Pulmonary artery endothelial cell (primary cell): ENCODE measurements around the gene TSG101. TPM values are rescaled to one million over a fixed set of nuclear protein-coding genes. Genes with fewer than 3 reads are reported as not detected.
A peak's percentile ranks its signal among the peaks of the same experiment; 100 is the strongest.

ENCODE experiments used
- DNase-seq: peaks from one replicate; pipeline ENCODE4 v3.0.0-alpha.2; 2011; ENCODE audit warnings: low read depth, low spot score
- total RNA-seq: library from RNA; depleted of rRNA; stranded (reverse); fragments of >200 nt; gene quantifications from 2 replicates; pipeline ENCODE4 v1.2.3, GENCODE V29; 2014

TSG101 gene
- total RNA-seq, result 38.7 and 51.8 TPM in 2 replicates

GRCh38 chr11:18526521-18527296 is at the start of gene TSG101:
Gene TSG101, minus strand, starts transcription at chr11:18526942. Its CDS starts 126 bp downstream, at chr11:18526816.
- peak; percentile 87 for DNase-seq

- no peak for DNase-seq
Measured at GRCh38 chr11:18575361-18575760, 48.6 kb upstream of the TSG101 start.

GRCh38 chr11:18567081-18567480 is 40.3 kb upstream of the TSG101 start:
- no peak for DNase-seq

GRCh38 chr11:18566406-18566805 is 39.7 kb upstream of the TSG101 start:
- DNase-seq, result no peak

- DNase-seq, result no peak
Measured at GRCh38 chr11:18564149-18564548, 37.4 kb upstream of the TSG101 start.

GRCh38 chr11:18563090-18563730 is 36.5 kb upstream of the TSG101 start:
- no peak for DNase-seq

GRCh38 chr11:18548001-18548400 is 21.3 kb upstream of the TSG101 start:
- DNase-seq, result no peak

DNA sequence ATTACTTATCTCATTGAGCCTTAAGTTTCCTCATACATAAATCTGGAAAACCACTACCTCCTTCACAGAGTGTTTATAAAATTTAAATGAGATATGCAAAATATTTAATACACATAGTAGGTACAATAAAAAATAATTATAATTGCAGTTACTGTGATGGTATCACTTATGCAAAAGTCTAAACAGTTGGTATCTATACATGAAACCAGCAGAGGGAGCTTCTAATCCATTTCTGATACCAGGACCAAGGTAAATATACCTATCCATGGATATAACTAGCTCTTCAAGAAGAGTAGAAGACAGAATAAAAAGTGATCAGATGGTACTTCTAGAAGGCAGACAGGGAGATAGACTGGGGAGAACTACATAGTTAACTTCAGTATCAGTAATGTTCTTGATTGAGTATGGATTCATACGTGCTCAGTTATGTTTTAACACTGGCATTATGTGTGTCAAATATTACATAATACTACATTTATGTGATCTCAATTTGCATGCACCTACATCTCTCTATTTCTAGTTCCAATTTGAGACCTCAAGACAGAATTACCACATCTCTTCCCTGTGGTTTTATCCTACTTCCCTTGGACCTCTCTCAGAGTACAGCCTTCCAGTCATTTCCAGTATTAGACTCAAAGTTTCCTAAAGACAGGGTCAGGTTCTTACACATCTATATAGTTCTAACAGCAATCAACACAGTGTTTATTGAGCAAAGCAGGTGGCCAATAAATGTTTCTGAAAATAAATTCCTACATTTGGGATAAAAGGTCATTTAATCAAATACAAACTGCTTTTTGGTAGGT is 13.7 kb upstream of the TSG101 start:
- no peak for DNase-seq

- no peak for DNase-seq
Measured at GRCh38 chr11:18536209-18536608, 9.5 kb upstream of the TSG101 start.

- DNase-seq, result no peak
Measured at GRCh38 chr11:18534245-18534644, 7.5 kb upstream of the TSG101 start.

GRCh38 chr11:18533365-18533764 is 6.6 kb upstream of the TSG101 start:
- DNase-seq, result no peak

DNA sequence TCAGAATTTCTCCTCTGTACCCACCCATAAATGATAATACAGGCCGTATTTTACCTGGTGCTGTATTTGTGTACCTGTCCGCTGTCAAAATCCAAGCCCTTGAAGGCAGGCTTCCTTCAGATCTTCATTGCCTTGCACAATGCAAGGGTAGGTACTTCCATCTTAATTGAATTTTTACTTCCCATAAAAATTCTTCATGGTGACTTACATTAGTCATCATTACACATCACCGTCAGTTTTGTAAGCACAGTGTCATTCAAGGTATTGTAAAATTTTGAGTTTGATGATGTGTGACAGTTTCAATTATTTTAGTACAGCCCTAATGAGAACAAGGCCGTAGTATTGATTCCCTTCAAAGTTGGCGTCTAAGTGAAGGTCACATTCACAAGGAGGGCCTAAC is 770 bp upstream of the TSG101 start:
- no peak for DNase-seq

GRCh38 chr11:18526130-18526520 is 617 bp downstream of the TSG101 start:
- DNase-seq, result no peak

DNA sequence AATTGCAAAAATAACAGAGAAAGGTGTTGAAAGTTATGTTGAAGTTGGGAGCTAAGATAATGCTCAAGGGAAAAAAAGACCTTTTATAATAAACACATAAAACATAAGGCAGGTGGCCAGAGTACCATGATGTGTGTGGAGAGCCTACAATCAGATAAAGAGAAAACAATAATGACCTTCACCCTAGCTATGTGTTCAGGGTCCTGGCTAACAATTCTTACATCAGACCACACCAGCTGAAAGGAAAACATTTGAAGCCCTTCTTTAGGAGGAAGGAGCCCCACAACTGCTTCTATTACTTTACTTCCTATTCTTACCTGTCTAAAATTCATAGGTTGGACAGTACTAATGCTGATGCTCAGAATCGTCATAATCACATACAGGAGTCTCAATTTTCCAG is 2.5 kb downstream of the TSG101 start:
- DNase-seq, result no peak

DNA sequence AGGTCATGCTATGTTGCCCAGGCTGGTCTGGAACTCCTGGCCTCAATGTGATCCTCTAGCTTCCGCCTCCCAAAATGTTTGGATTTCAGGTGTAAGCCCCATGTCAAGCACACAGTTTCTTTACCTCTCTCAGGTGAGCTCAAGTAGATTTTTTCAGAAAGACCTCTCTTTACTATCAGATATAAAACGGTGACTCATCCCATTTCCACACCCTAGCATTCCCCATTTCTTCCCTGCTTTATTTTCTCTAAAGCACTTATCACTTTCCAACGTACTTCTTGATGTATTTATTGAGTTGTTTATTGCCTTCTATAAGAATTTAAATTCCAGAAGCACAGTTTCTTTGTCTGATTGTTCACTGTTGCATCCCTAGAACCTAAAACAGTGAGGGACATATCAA is 3.7 kb downstream of the TSG101 start:
- DNase-seq, result no peak

- no peak for DNase-seq
Measured at GRCh38 chr11:18522388-18522787, 4.4 kb downstream of the TSG101 start.

DNA sequence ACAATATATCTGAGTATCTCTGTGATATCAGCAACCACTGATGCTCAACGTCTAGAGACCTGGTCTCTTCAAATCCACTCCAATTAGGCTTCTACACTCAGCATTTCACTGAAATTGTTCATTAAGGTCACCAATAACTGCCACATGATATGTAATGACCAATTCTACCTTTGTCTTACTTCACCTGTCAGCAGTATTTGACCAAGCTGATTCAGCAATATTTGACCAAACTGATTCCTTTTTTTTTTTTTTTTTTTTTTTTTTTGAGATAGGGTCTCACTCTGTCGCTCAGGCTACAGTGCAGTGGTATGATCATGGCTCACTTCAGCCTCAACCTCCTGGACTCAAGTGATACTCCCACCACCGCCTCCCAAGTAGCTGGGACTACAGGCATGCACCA is 5.6 kb downstream of the TSG101 start:
- DNase-seq, result no peak

GRCh38 chr11:18502352-18502751 is 24.4 kb downstream of the TSG101 start:
- no peak for DNase-seq

GRCh38 chr11:18501629-18502028 is 25.1 kb downstream of the TSG101 start:
- DNase-seq, result no peak

GRCh38 chr11:18498039-18498438 is 28.7 kb downstream of the TSG101 start:
- DNase-seq, result no peak

DNA sequence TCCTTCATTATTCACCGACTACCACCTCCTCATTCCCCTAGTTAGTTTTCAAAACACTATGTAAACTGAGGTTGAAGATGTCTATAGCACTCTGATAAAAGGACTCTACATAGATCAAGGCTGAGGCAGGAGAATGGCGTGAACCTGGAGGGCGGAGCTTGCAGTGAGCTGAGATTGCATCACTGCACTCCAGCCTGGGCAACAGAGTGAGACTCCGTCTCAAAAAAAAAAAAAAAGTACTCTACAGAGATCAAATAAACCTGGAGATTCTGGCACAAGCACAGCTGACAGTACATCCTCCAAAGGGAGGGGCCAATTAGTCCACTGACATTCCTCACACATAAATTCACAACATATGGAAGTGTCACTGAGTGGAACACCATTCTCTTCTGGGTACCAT is 31.0 kb downstream of the TSG101 start:
- DNase-seq, result no peak

- DNase-seq, result no peak
Measured at GRCh38 chr11:18495271-18495670, 31.5 kb downstream of the TSG101 start.
